Stimulated activated CD4-positive, alpha-beta T cell treated with anti-CD3 and anti-CD28 coated beads, TNF-alpha, amount 100 ng/mL, for 1 hour (primary cell): ENCODE measurements around the gene EEF1A1.
"Not testable (repeated sequence)": the region's sequence is repeated elsewhere in the genome, so short reads cannot be mapped to it uniquely, and the experiment has no call there.

ENCODE experiments used
- DNase-seq, 3 donors: peaks; one replicate each; pipeline ENCODE4 v3.0.0-alpha.2; 2020; ENCODE audit warnings: low read depth in 3 of 3, low spot score in 1 of 3

Gene EEF1A1

GRCh38 chr6:73506246-73506645, 14.6 kb downstream of the EEF1A1 start:
- DNase-seq, result no peak

- not testable (repeated sequence) for DNase-seq
Measured at GRCh38 chr6:73505705-73506104, 15.1 kb downstream of the EEF1A1 start.

GRCh38 chr6:73505142-73505541, 15.7 kb downstream of the EEF1A1 start:
- DNase-seq, result no peak

GRCh38 chr6:73504160-73504559, 16.7 kb downstream of the EEF1A1 start:
- no peak for DNase-seq

GRCh38 chr6:73503027-73503772, 17.6 kb downstream of the EEF1A1 start:
- DNase-seq, result no peak

GRCh38 chr6:73497915-73498314, 22.9 kb downstream of the EEF1A1 start:
- DNase-seq, result no peak

GRCh38 chr6:73491377-73491776, 29.5 kb downstream of the EEF1A1 start:
- no peak for DNase-seq

GRCh38 chr6:73487473-73487872, 33.4 kb downstream of the EEF1A1 start:
- DNase-seq, result no peak

GRCh38 chr6:73484438-73484837, 36.4 kb downstream of the EEF1A1 start:
- DNase-seq, result no peak

GRCh38 chr6:73481969-73482368, 38.9 kb downstream of the EEF1A1 start:
- DNase-seq, result no peak

- no peak for DNase-seq
Measured at GRCh38 chr6:73477407-73477806, 43.4 kb downstream of the EEF1A1 start.

- no peak for DNase-seq
Measured at GRCh38 chr6:73476723-73477122, 44.1 kb downstream of the EEF1A1 start.

GRCh38 chr6:73471686-73472290, 49.0 kb downstream of the EEF1A1 start:
- DNase-seq, result no peak
